Astrocyte of the cerebellum (primary cell): ENCODE measurements around the gene ADAM10.
"Not testable (repeated sequence)": the region's sequence is repeated elsewhere in the genome, so short reads cannot be mapped to it uniquely, and the experiment has no call there.

Experiments used
- DNase-seq: peaks from one replicate; pipeline ENCODE4 v3.0.0-alpha.2; 2011; ENCODE audit warnings: low read depth
- H3K4me3 ChIP-seq: 2 replicates; pipeline ENCODE4 v1.5.1; 2011; ENCODE audit warnings: mild to moderate bottlenecking, low read depth, low read length, moderate library complexity
- CTCF ChIP-seq: IDR thresholded peaks from 2 replicates; pipeline ENCODE4 v1.5.1; 2012; ENCODE audit warnings: low read length, low read depth, moderate library complexity, mild to moderate bottlenecking; ENCODE audit errors: missing control alignments
- in situ Hi-C: cut with HindIII; loops from 2 replicates; pipeline ENCODE4 v1.10.0; 2017; ENCODE audit warnings: low sequenced_read_pairs

ADAM10 gene

GRCh38 chr15:58622877-58623276, 126.6 kb downstream of the ADAM10 start:
- DNase-seq, result no peak
- H3K4me3 ChIP-seq, result no peak overlapping the region
- no peak for TF ChIP-seq CTCF
- in situ Hi-C loops, result no loop called here

- in situ Hi-C loops, DNase-seq, H3K4me3 ChIP-seq: not testable (repeated sequence)
These were observed 129.2 kb downstream of the ADAM10 start for GRCh38 chr15:58620268-58620667.

GRCh38 chr15:58616171-58616570, 133.3 kb downstream of the ADAM10 start:
- DNase-seq, result no peak
- in situ Hi-C loops, result no loop called here
- H3K4me3 ChIP-seq, result no peak overlapping the region
- TF ChIP-seq CTCF, result no peak

GRCh38 chr15:58611731-58612676, 137.5 kb downstream of the ADAM10 start:
- in situ Hi-C loops, result no loop called here
- DNase-seq, result no peak
- TF ChIP-seq CTCF, result no peak

GRCh38 chr15:58608711-58609110, 140.8 kb downstream of the ADAM10 start:
- DNase-seq, result no peak
- in situ Hi-C loops, result no loop called here
- TF ChIP-seq CTCF, result no peak
- H3K4me3 ChIP-seq, result no peak overlapping the region

More at GRCh38 chr15:58611731-58612676, 137.5 kb downstream of the ADAM10 start:
- H3K4me3 ChIP-seq, result no peak overlapping the region

GRCh38 chr15:58608129-58608590, 141.3 kb downstream of the ADAM10 start:
- DNase-seq, result no peak
- TF ChIP-seq CTCF, result no peak
- no peak overlapping the region for H3K4me3 ChIP-seq
- in situ Hi-C loops, result no loop called here

GRCh38 chr15:58606577-58607080, 142.9 kb downstream of the ADAM10 start:
- DNase-seq, result no peak
- in situ Hi-C loops, result no loop called here
- TF ChIP-seq CTCF, result no peak
- no peak overlapping the region for H3K4me3 ChIP-seq
